OCI-LY7 (cell line): ENCODE data around the gene AP3S2. TPM values are rescaled to one million over a fixed set of nuclear protein-coding genes. Genes with fewer than 3 reads are reported as not detected.
"Not testable (repeated sequence)": the region's sequence is repeated elsewhere in the genome, so short reads cannot be mapped to it uniquely, and the experiment has no call there.

Experiments used
- Bru-seq: library from RNA; stranded (reverse); fragments of 400-500 nt; gene quantifications from one replicate; lab custom pipeline; 2021; lab: Mats Ljungman, UMichigan
- BruChase-seq, 2 experiments: library from RNA; stranded (reverse); fragments of 400-500 nt; gene quantifications; one replicate each; lab custom pipeline; 2021; lab: Mats Ljungman, UMichigan
- BruUV-seq: library from RNA; stranded (reverse); fragments of 400-500 nt; replicated peaks from 2 replicates; lab custom pipeline; 2021; lab: Mats Ljungman, UMichigan
- CTCF ChIA-PET: fragments of 300-600 bp; sonication (Branson Sonifier 250); formaldehyde crosslinking; loops from one replicate; lab custom pipeline; 2022; ENCODE audit warnings: antibody characterized with exemption; ENCODE audit not compliant: unreplicated experiment; lab: Charles Lee
- POLR2A ChIA-PET: fragments of 300-600 bp; sonication (Branson Sonifier 250); formaldehyde crosslinking; loops from one replicate; lab custom pipeline; 2022; ENCODE audit warnings: antibody characterized with exemption; lab: Charles Lee
- DNase-seq: peaks from one replicate; pipeline ENCODE4 v3.0.0-alpha.2; 2015; ENCODE audit warnings: low spot score
- H2AFZ ChIP-seq: fragments of 200-600 bp; sonication (generic), shearing (Covaris generic); 2 replicates; pipeline ENCODE4 v1.6.1; 2014; ENCODE audit warnings: mild to moderate bottlenecking, antibody characterized with exemption, low read length, moderate library complexity
- H3K27ac ChIP-seq: fragments of 200-600 bp; sonication (generic); 2 replicates; pipeline ENCODE4 v1.5.1; 2014; ENCODE audit warnings: mixed run types, low read depth, mild to moderate bottlenecking, moderate library complexity, low read length, inconsistent platforms; ENCODE audit not compliant: poor library complexity, severe bottlenecking
- H3K36me3 ChIP-seq: fragments of 200-600 bp; sonication (generic); 2 replicates; pipeline ENCODE4 v1.6.1; 2014; ENCODE audit warnings: mild to moderate bottlenecking, antibody characterized with exemption, low read length, moderate library complexity, mixed read lengths; ENCODE audit not compliant: insufficient read depth
- H3K4me1 ChIP-seq: fragments of 200-600 bp; sonication (generic); 2 replicates; pipeline ENCODE4 v1.5.1; 2014; ENCODE audit warnings: mild to moderate bottlenecking, low read length; ENCODE audit not compliant: insufficient read depth, poor library complexity, severe bottlenecking
- H3K4me2 ChIP-seq: fragments of 200-600 bp; sonication (generic); 2 replicates; pipeline ENCODE4 v1.6.1; 2014; ENCODE audit warnings: mild to moderate bottlenecking, low read length
- H3K4me3 ChIP-seq: fragments of 200-600 bp; sonication (generic); 2 replicates; pipeline ENCODE4 v1.5.1; 2014; ENCODE audit warnings: mild to moderate bottlenecking, low read depth, low read length; ENCODE audit not compliant: poor library complexity, severe bottlenecking
- H3K79me2 ChIP-seq: fragments of 200-600 bp; sonication (generic); 2 replicates; pipeline ENCODE4 v1.6.1; 2016; ENCODE audit warnings: low read depth, mild to moderate bottlenecking, low read length, moderate library complexity, mixed read lengths; ENCODE audit not compliant: insufficient read depth
- H3K9me2 ChIP-seq: fragments of 200-600 bp; sonication (generic); 2 replicates; pipeline ENCODE4 v1.6.1; 2016; ENCODE audit warnings: mild to moderate bottlenecking, low read length, mixed read lengths; ENCODE audit not compliant: insufficient read depth
- H3K9me3 ChIP-seq: fragments of 200-600 bp; sonication (generic); 2 replicates; pipeline ENCODE4 v1.6.1; 2014; ENCODE audit warnings: mild to moderate bottlenecking, mixed run types, low read length, mixed read lengths
- H4K20me1 ChIP-seq: fragments of 200-600 bp; sonication (generic); 2 replicates; pipeline ENCODE4 v1.6.1; 2014; ENCODE audit warnings: mild to moderate bottlenecking, antibody characterized with exemption, low read length, moderate library complexity, mixed read lengths; ENCODE audit not compliant: insufficient read depth
- CTCF ChIP-seq: fragments of 200-600 bp; sonication (generic); conservative IDR thresholded peaks from 2 replicates; pipeline ENCODE4 v1.5.1; 2014; ENCODE audit warnings: mild to moderate bottlenecking, antibody characterized with exemption, low read length, moderate library complexity, mixed read lengths
- EZH2phosphoT487 ChIP-seq: fragments of 200-600 bp; sonication (generic); IDR thresholded peaks from 2 replicates; pipeline ENCODE4 v1.6.1; 2018; ENCODE audit warnings: low read depth, borderline replicate concordance, mild to moderate bottlenecking, mixed run types, antibody characterized with exemption, low read length, moderate library complexity, mixed read lengths
- intact Hi-C: fragments of 100-400 bp; cut with micrococcal nuclease; formaldehyde crosslinking; loops from one replicate; pipeline ENCODE4 v1.10.0; 2022; ENCODE audit not compliant: unreplicated experiment
- long read RNA-seq: library from polyadenylated mRNA; stranded (forward); transcript quantifications from one replicate; pipeline ENCODE4 v2.0.0, GENCODE V29; 2022
- total RNA-seq, 2 experiments: library from RNA; depleted of rRNA in 1 of 2; stranded (reverse); fragments of >200 nt in 1 of 2; shearing (Covaris generic) in 1 of 2; gene quantifications; 2 replicates each; pipeline ENCODE4 v1.2.3, GENCODE V29; 2014 to 2022

AP3S2 gene
- 20.8 and 28.5 TPM in 2 replicates for total RNA-seq (2014; rRNA removed; shearing (Covaris generic))
- total RNA-seq (2022) = 30.4 and 37.4 TPM in 2 replicates
- percentile 69 among the genes with signal in this experiment for Bru-seq, nascent RNA
- percentile 64 among the genes with signal in this experiment for BruChase-seq, experiment 1, labeled RNA remaining after a 6-hour chase
- BruChase-seq, experiment 2, labeled RNA remaining after a 2-hour chase = percentile 72 among the genes with signal in this experiment
- long read RNA-seq, full-length matches to known transcripts = 45 of 53 reads
- long read RNA-seq, partial matches to known transcripts = 0 of 53 reads
- long read RNA-seq, other reads (novel, unspliced or antisense) = 8 of 53 reads

DNA sequence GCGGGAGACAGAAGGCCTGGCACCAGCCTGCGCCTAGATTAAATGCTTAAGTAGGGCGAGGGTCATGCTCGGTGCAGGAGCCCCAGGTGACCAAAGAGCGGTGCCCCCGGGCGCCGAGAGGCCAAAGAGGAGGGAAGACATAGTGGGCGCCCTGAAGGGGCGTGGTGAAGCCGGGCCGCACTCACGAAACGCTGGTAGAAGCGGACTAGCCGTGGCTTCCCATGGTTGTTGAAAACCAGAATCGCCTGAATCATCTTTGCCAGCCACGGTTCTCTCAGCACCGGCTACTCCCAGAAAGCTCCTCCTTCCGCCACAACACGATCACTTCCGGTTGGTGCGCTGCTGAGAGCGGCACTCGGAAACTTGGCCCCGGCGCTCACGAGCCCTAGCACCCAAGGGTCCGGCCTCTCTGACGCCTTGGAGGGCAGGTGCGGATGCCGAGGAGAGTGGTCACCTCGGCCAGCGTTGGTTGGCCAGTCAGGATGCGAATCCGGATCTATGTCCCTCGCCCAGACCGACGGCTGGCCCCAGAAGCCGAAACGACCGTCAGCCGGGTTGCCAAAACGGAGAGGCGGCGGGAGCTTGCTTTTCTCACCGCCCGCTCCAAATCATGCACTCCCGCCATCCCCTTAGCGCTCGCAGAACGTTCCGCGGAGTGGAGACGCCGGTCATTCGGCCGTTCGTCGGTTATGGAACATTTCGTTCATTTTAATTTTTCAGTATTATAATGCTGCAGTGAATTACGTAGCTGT, at the start of gene AP3S2:
Gene AP3S2 (minus strand): TSS at position 299 of the 752 bp plus-strand sequence. CDS start 45 bp downstream, at position 254.
- Histone ChIP-seq H3K79me2 (peaks cover 34% of the 10 kb centered on the region; the same call in 1 of the 2 replicates), H4K20me1 (no peaks in the 10 kb centered on the region), H3K27ac (peak within 1 kb of the TSS; percentile 72), H3K9me2 (no peaks in the 10 kb centered on the region), H2AFZ (peak within 1 kb of the TSS; percentile 82), H3K9me3 (no peaks in the 10 kb centered on the region), H3K36me3 (peaks cover 7% of the 10 kb centered on the region), H3K4me1 (peaks cover 28% of the 10 kb centered on the region), H3K4me3 (peak within 1 kb of the TSS; percentile 88), H3K4me2 (peak within 1 kb of the TSS; percentile 76)
- BruUV-seq = TSS peak; percentile 95
- peak; percentile 94 for DNase-seq
- TF ChIP-seq CTCF = no peak
- TF ChIP-seq EZH2phosphoT487 = no peak
- POLR2A ChIA-PET = interaction anchor here (0.6 to 1.2 kb wide), 5 partner anchors 19 to 270 kb away, joined by 3 to 4 read pairs (median 3); no protein-coding TSS in a partner anchor
- intact Hi-C loops = no loop called here
- CTCF ChIA-PET = interaction anchor here (0.7 kb wide), 1 partner anchor 194 kb away, joined by 4 read pairs; no protein-coding TSS in a partner anchor

DNA sequence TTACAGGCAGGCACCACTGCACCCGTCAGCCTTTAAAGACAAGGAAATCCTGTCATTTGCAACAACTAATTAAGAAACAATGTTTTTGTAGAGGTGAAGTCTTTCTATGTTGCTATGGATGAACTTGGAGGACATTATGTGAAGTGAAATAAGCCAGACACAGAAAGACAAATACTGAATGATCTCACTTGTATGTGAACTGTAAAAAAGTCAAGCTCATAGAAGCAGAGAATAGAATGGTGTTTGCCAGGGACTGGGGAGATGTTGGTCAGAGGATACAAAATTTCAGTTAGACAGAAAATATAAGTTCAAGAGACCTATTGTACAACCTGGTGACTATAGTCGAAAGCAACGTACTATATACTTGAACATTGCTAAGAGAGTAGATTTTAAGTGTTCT, 46.1 kb upstream of the AP3S2 start:
- Histone ChIP-seq H4K20me1 (no peaks in the 10 kb centered on the region), H3K27ac (no peak overlapping the region), H3K4me2 (no peak overlapping the region), H3K79me2 (no peaks in the 10 kb centered on the region), H2AFZ (no peak overlapping the region), H3K4me3 (no peak overlapping the region), H3K9me2 (no peaks in the 10 kb centered on the region), H3K36me3 (no peaks in the 10 kb centered on the region), H3K4me1 (no peaks in the 10 kb centered on the region), H3K9me3 (no peaks in the 10 kb centered on the region)
- no TSS peak for BruUV-seq
- DNase-seq = no peak
- TF ChIP-seq EZH2phosphoT487 (no peak), CTCF (no peak)
- ChIA-PET POLR2A (interaction anchor here (0.6 to 0.7 kb wide), 3 partner anchors 18 to 1049 kb away, joined by 3 to 4 read pairs (median 3); no protein-coding TSS in a partner anchor), CTCF (no interaction called here)
- intact Hi-C loops = no loop called here

DNA sequence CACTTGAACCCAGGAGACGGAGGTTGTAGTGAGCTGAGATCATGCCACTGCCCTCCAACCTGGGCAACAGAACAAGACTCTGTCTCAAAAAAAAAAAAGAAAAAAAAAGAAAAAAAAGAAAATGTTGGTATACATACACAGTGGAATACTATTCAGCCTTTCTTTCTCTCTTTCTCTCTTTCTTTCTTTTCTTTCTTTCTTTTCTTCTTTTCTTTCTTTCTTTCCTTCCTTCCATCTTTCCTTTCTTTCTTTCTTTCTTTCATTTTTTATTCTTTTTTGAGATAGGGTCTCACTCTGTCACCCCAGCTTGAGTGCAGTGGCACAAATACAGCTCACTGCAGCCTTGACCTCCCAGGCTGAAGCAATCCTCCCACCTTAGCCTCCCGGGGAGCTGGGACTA, 45.6 kb upstream of the AP3S2 start:
- H3K36me3 ChIP-seq, H3K79me2 ChIP-seq, intact Hi-C loops, H4K20me1 ChIP-seq, H2AFZ ChIP-seq, CTCF ChIA-PET, H3K27ac ChIP-seq, H3K4me2 ChIP-seq, H3K9me2 ChIP-seq, H3K4me3 ChIP-seq, DNase-seq, H3K4me1 ChIP-seq, BruUV-seq, H3K9me3 ChIP-seq: not testable (repeated sequence)
- POLR2A ChIA-PET = interaction anchor here (0.7 kb wide), 1 partner anchor 44 kb away, joined by 3 read pairs; no protein-coding TSS in a partner anchor
